Neural cell (in vitro differentiated cells): ENCODE measurements around the gene NMNAT1. TPM values are rescaled to one million over a fixed set of nuclear protein-coding genes. Genes with fewer than 3 reads are reported as not detected.

Source experiments
- H2AFZ ChIP-seq: fragments of 200-600, 300-800 bp; sonication (generic), shearing (Covaris generic); 2 replicates; pipeline ENCODE4 v1.6.0; 2014; ENCODE audit warnings: low read depth, mild to moderate bottlenecking, antibody characterized with exemption, low read length, moderate library complexity
- H3F3A ChIP-seq: fragments of 200-600 bp; shearing (Covaris generic); 2 replicates; pipeline ENCODE4 v1.6.1; 2016; ENCODE audit warnings: mild to moderate bottlenecking, moderate library complexity, mixed read lengths, antibody characterized with exemption, low read length; ENCODE audit not compliant: insufficient read depth, poor library complexity, severe bottlenecking
- H3K27ac ChIP-seq: fragments of 200-600, 300-800 bp; sonication (generic), shearing (Covaris generic); 2 replicates; pipeline ENCODE4 v1.5.1; 2014; ENCODE audit warnings: mild to moderate bottlenecking, low read length, moderate library complexity
- H3K27me3 ChIP-seq: fragments of 300-800, 200-600 bp; sonication (generic), shearing (Covaris generic); 2 replicates; pipeline ENCODE4 v1.6.0; 2014; ENCODE audit warnings: mild to moderate bottlenecking, low read depth, low read length, moderate library complexity; ENCODE audit not compliant: insufficient read depth
- H3K36me3 ChIP-seq: fragments of 300-800, 200-600 bp; sonication (generic), shearing (Covaris generic); 2 replicates; pipeline ENCODE4 v1.5.1; 2014; ENCODE audit warnings: mild to moderate bottlenecking, antibody characterized with exemption, low read length, moderate library complexity; ENCODE audit not compliant: insufficient read depth
- H3K4me2 ChIP-seq: fragments of 300-800, 200-600 bp; sonication (generic), shearing (Covaris generic); 2 replicates; pipeline ENCODE4 v1.6.0; 2014; ENCODE audit warnings: mild to moderate bottlenecking, low read length
- H3K4me3 ChIP-seq: fragments of 300-800, 200-600 bp; sonication (generic), shearing (Covaris generic); 2 replicates; pipeline ENCODE4 v1.5.1; 2014; ENCODE audit warnings: mild to moderate bottlenecking, low read length, moderate library complexity
- H3K79me2 ChIP-seq: fragments of 200-600 bp; shearing (Covaris generic); replicated peaks from 2 replicates; pipeline ENCODE4 v1.6.0; 2014; ENCODE audit warnings: mild to moderate bottlenecking, low read length, moderate library complexity; ENCODE audit not compliant: insufficient read depth
- H3K9ac ChIP-seq: fragments of 300-800, 200-600 bp; sonication (generic), shearing (Covaris generic); 2 replicates; pipeline ENCODE4 v1.6.1; 2016; ENCODE audit warnings: mild to moderate bottlenecking, low read length, mixed read lengths
- H3K9me2 ChIP-seq: fragments of 200-600 bp; shearing (Covaris generic); 2 replicates; pipeline ENCODE4 v1.6.1; 2016; ENCODE audit warnings: mild to moderate bottlenecking, low read length, mixed read lengths; ENCODE audit not compliant: insufficient read depth
- H3K9me3 ChIP-seq: fragments of 200-600, 300-800 bp; sonication (generic), shearing (Covaris generic); 2 replicates; pipeline ENCODE4 v1.6.1; 2016; ENCODE audit warnings: mild to moderate bottlenecking, mixed run types, low read length, moderate library complexity, mixed read lengths
- H4K20me1 ChIP-seq: fragments of 200-600 bp; shearing (Covaris generic); 2 replicates; pipeline ENCODE4 v1.6.1; 2016; ENCODE audit warnings: mild to moderate bottlenecking, mixed run types; ENCODE audit not compliant: insufficient read depth
- CTCF ChIP-seq: fragments of 450-650 bp; IDR thresholded peaks from 2 replicates; pipeline ENCODE4 v1.5.1; 2014; ENCODE audit warnings: antibody characterized with exemption, mild to moderate bottlenecking, moderate library complexity; ENCODE audit not compliant: poor library complexity, severe bottlenecking
- EP300 ChIP-seq: fragments of 450-650 bp; conservative IDR thresholded peaks from 2 replicates; pipeline ENCODE4 v1.6.1; 2014; ENCODE audit warnings: antibody characterized with exemption, mild to moderate bottlenecking, moderate library complexity; ENCODE audit not compliant: poor library complexity, severe bottlenecking
- EZH2 ChIP-seq: fragments of 200-600, 300-800 bp; shearing (Covaris generic), sonication (generic); IDR thresholded peaks from 2 replicates; pipeline ENCODE4 v1.6.1; 2014; ENCODE audit warnings: antibody characterized with exemption, low read length, borderline replicate concordance, mild to moderate bottlenecking; ENCODE audit not compliant: insufficient read depth, poor library complexity, severe bottlenecking
- MXI1 ChIP-seq: fragments of 450-650 bp; conservative IDR thresholded peaks from 2 replicates; pipeline ENCODE4 v1.6.1; 2014; ENCODE audit warnings: antibody characterized with exemption, mild to moderate bottlenecking; ENCODE audit not compliant: poor library complexity, severe bottlenecking
- POLR2AphosphoS5 ChIP-seq: IDR thresholded peaks from 2 replicates; pipeline ENCODE4 v1.6.1; 2012
- RAD21 ChIP-seq: fragments of 450-650 bp; conservative IDR thresholded peaks from 2 replicates; pipeline ENCODE4 v1.6.1; 2014; ENCODE audit warnings: antibody characterized with exemption, mild to moderate bottlenecking, moderate library complexity
- REST ChIP-seq: IDR thresholded peaks from 2 replicates; pipeline ENCODE4 v1.6.1; 2012; ENCODE audit warnings: borderline replicate concordance
- SMC3 ChIP-seq: fragments of 450-650 bp; conservative IDR thresholded peaks from 2 replicates; pipeline ENCODE4 v1.6.1; 2014; ENCODE audit warnings: antibody characterized with exemption, mild to moderate bottlenecking, moderate library complexity; ENCODE audit not compliant: poor library complexity
- TAF1 ChIP-seq: IDR thresholded peaks from 2 replicates; pipeline ENCODE4 v1.6.1; 2012; ENCODE audit warnings: low read depth
- polyA plus RNA-seq: library from polyadenylated mRNA; depleted of rRNA; stranded (reverse); fragments of >200 nt; gene quantifications from 2 replicates; pipeline ENCODE4 v1.2.3, GENCODE V29; 2014

The NMNAT1 gene
- polyA plus RNA-seq, 1 donor from 2014 or later, result 4.9 TPM

- Histone ChIP-seq H3K9ac (no peak overlapping the region), H3K9me2 (no peaks in the 10 kb centered on the region), H3K4me3 (no peak overlapping the region), H3K27ac (no peak overlapping the region), H4K20me1 (no peaks in the 10 kb centered on the region), H3K4me2 (no peak overlapping the region), H3K27me3 (no peaks in the 10 kb centered on the region), H3K36me3 (no peaks in the 10 kb centered on the region), H3K79me2 (peaks cover 13% of the 10 kb centered on the region), H3F3A (no peaks in the 10 kb centered on the region), H3K9me3 (no peaks in the 10 kb centered on the region), H2AFZ (no peak overlapping the region)
- no peak for TF ChIP-seq SMC3
- no peak for TF ChIP-seq MXI1
- TF ChIP-seq EZH2, result no peak
- TF ChIP-seq RAD21, result no peak
- no peak for TF ChIP-seq REST
Measured at GRCh38 chr1:9946315-9946714, 3.0 kb downstream of the NMNAT1 start.

- Histone ChIP-seq H3K4me3 (no peak overlapping the region), H3K9ac (no peak overlapping the region), H4K20me1 (no peaks in the 10 kb centered on the region), H3K9me2 (no peaks in the 10 kb centered on the region), H3K36me3 (no peaks in the 10 kb centered on the region), H3K4me2 (no peak overlapping the region), H3K27me3 (no peaks in the 10 kb centered on the region), H3F3A (no peaks in the 10 kb centered on the region), H3K79me2 (no peaks in the 10 kb centered on the region), H3K27ac (no peak overlapping the region), H3K9me3 (no peaks in the 10 kb centered on the region), H2AFZ (no peak overlapping the region)
- TF ChIP-seq EZH2 (no peak), SMC3 (no peak), TAF1 (no peak), CTCF (no peak), MXI1 (no peak), POLR2AphosphoS5 (no peak), REST (no peak), EP300 (no peak), RAD21 (no peak)
Measured at GRCh38 chr1:9957726-9958125, 14.5 kb downstream of the NMNAT1 start.
